Adipocyte (in vitro differentiated cells): ENCODE measurements around the gene CYP4F8.

Experiments used
- DNase-seq: peaks from one replicate; pipeline ENCODE4 v3.0.0-alpha.2; 2015; ENCODE audit warnings: low read depth
- H3K27me3 ChIP-seq: replicated peaks from 2 replicates; pipeline ENCODE4 v1.7.0; 2013; ENCODE audit warnings: mild to moderate bottlenecking, low read length, moderate library complexity; ENCODE audit not compliant: control insufficient read depth, insufficient read depth
- H3K36me3 ChIP-seq: 2 replicates; pipeline ENCODE4 v1.7.0; 2013; ENCODE audit warnings: low read length, mild to moderate bottlenecking, moderate library complexity; ENCODE audit not compliant: control insufficient read depth, insufficient read depth, severe bottlenecking
- H3K4me1 ChIP-seq: 2 replicates; pipeline ENCODE4 v1.7.0; 2013; ENCODE audit warnings: mild to moderate bottlenecking, low read length, moderate library complexity; ENCODE audit not compliant: control insufficient read depth, insufficient read depth
- H3K4me3 ChIP-seq: 2 replicates; pipeline ENCODE4 v1.7.0; 2013; ENCODE audit warnings: mild to moderate bottlenecking, low read length, moderate library complexity
- H3K9ac ChIP-seq: 2 replicates; pipeline ENCODE4 v1.7.0; 2013; ENCODE audit warnings: mild to moderate bottlenecking, low read length, moderate library complexity
- H3K9me3 ChIP-seq: 2 replicates; pipeline ENCODE4 v1.7.0; 2013; ENCODE audit warnings: mild to moderate bottlenecking, low read length, moderate library complexity; ENCODE audit not compliant: control insufficient read depth

CYP4F8 gene

DNA sequence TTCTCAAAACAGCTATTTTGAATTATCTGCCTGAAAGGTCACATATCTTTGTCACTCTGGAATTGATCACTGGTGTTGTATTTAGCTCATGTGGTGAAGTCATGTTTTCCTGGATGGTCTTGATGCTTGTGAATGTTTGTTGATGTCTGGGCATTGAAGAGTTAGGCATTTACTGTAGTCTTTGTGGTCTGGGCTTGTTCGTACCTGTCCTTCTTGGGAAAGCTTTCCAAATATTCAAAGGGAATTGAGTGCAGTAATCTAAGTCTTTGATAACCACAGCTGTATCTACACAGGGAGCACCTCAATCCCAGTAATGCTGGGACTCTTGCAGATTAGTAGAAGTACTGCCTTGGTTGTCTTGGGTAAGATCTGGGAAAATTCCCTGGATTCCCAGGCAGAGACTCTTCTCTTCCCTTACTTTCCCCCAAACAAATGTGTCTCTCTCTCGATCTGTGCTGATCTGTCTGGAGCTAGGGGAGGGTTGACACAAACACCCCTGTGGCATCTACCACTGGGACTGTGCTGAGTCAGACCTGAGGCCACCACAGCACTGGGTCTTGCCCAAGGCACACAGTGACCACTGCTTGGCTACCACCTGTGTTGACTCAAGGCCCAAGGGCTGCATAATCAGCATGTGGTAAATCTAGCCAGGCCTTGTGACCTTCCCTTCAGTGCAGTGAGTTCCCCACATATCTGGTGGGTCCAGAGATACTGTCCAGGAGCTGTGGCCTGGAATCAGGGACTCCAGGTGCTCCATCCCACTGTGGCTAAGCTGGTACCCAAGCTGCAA lies 20.2 kb downstream of the CYP4F8 start:
- Histone ChIP-seq H3K4me1 (no peaks in the 10 kb centered on the region), H3K9ac (no peak overlapping the region), H3K36me3 (no peaks in the 10 kb centered on the region), H3K9me3 (no peaks in the 10 kb centered on the region), H3K27me3 (peaks cover 11% of the 10 kb centered on the region), H3K4me3 (no peak overlapping the region)
- no peak for DNase-seq

- Histone ChIP-seq H3K4me3 (no peak overlapping the region), H3K27me3 (peaks cover 11% of the 10 kb centered on the region), H3K36me3 (no peaks in the 10 kb centered on the region), H3K4me1 (no peaks in the 10 kb centered on the region), H3K9me3 (no peaks in the 10 kb centered on the region), H3K9ac (no peak overlapping the region)
- no peak for DNase-seq
These were observed 21.0 kb downstream of the CYP4F8 start for GRCh38 chr19:15636026-15636425.

GRCh38 chr19:15639596-15639995 lies 24.6 kb downstream of the CYP4F8 start:
- H3K9me3 ChIP-seq, result no peaks in the 10 kb centered on the region
- no peaks in the 10 kb centered on the region for H3K36me3 ChIP-seq
- H3K9ac ChIP-seq, result no peak overlapping the region
- H3K4me3 ChIP-seq, result no peak overlapping the region
- H3K4me1 ChIP-seq, result no peaks in the 10 kb centered on the region
- no peak for DNase-seq
- H3K27me3 ChIP-seq, result peaks cover 18% of the 10 kb centered on the region

- DNase-seq, result peak; percentile 4
- no peaks in the 10 kb centered on the region for H3K4me1 ChIP-seq
- H3K4me3 ChIP-seq, result no peak within 1 kb of the TSS
- H3K9ac ChIP-seq, result no peak within 1 kb of the TSS
- no peaks in the 10 kb centered on the region for H3K36me3 ChIP-seq
- H3K27me3 ChIP-seq, result peaks cover 13% of the 10 kb centered on the region
- no peaks in the 10 kb centered on the region for H3K9me3 ChIP-seq
These were observed 25.4 kb downstream of the CYP4F8 start, which contains the start of gene CYP4F3 for GRCh38 chr19:15640294-15640903. CYP4F3 (plus strand) TSS chr19:15640897; CDS start chr19:15641416, 519 bp downstream.

DNA sequence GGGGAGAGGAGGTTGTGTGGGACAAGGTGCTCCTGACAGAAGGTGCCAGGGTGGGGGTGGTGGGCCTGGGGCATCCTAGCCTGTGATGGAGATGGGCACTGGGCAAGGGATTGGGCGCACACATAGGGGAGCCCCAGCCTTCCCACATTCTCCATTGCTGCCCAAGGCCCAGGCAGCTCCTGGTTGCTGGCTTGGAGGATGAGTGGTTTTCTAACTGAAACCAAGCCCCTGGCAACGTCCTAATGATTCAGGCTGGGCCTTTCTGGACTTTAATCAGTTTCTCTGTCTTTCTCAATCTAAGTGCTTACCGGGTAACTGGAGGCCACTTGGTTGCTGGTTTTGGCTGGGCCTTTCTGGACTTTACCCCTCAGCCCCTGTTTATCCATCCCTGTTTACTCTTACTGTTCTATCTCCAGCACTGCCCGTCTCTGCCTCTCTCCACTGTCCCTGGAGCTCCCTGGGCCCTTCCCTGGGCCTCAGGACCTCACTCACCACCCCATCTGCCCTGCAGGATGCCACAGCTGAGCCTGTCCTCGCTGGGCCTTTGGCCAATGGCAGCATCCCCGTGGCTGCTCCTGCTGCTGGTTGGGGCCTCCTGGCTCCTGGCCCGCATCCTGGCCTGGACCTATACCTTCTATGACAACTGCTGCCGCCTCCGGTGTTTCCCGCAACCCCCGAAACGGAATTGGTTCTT lies 26.0 kb downstream of the CYP4F8 start:
- Histone ChIP-seq H3K27me3 (peaks cover 13% of the 10 kb centered on the region), H3K4me1 (no peaks in the 10 kb centered on the region), H3K4me3 (no peak overlapping the region), H3K36me3 (no peaks in the 10 kb centered on the region), H3K9ac (no peak overlapping the region), H3K9me3 (no peaks in the 10 kb centered on the region)
- DNase-seq, result no peak

DNA sequence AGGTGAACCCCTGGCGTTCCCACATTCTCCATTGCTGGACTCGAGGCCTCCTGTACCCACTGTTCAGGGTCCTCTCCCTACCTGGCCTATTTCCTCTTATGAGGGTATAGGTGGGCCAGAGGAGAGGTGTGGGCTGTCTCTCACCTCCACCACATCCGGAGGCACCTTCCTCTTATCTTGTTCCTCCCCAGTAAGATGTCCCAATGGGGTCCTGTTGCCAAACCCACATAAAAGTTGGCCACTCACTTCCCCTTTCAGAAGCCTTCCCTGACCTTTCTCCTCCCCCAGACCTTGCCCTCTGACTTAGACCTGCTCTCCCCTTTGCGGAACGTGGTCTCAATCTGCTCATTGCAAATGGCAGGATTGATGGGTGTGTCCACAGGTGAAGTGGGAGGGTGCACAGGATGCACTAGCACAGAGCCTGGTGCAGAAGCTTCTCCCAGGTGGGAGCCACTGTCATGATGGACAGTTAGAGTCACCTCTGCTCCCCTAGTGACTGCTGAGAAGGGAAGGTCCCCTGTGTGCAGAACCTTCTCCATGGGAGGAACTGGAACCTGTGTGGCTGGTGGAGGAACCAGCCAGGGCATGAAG lies 27.0 kb downstream of the CYP4F8 start:
- Histone ChIP-seq H3K9me3 (no peaks in the 10 kb centered on the region), H3K9ac (no peak overlapping the region), H3K27me3 (peaks cover 13% of the 10 kb centered on the region), H3K4me1 (no peaks in the 10 kb centered on the region), H3K4me3 (no peak overlapping the region), H3K36me3 (no peaks in the 10 kb centered on the region)
- DNase-seq, result no peak

GRCh38 chr19:15642807-15643206 lies 27.8 kb downstream of the CYP4F8 start:
- H3K9me3 ChIP-seq, result peaks cover 1% of the 10 kb centered on the region
- no peaks in the 10 kb centered on the region for H3K4me1 ChIP-seq
- no peak for DNase-seq
- H3K9ac ChIP-seq, result no peak overlapping the region
- H3K27me3 ChIP-seq, result peaks cover 9% of the 10 kb centered on the region
- no peaks in the 10 kb centered on the region for H3K36me3 ChIP-seq
- H3K4me3 ChIP-seq, result no peak overlapping the region

GRCh38 chr19:15643387-15643786 lies 28.4 kb downstream of the CYP4F8 start:
- Histone ChIP-seq H3K4me1 (no peaks in the 10 kb centered on the region), H3K9ac (no peak overlapping the region), H3K9me3 (peaks cover 2% of the 10 kb centered on the region), H3K27me3 (peaks cover 9% of the 10 kb centered on the region), H3K36me3 (no peaks in the 10 kb centered on the region), H3K4me3 (no peak overlapping the region)
- no peak for DNase-seq

- H3K9ac ChIP-seq, result no peak overlapping the region
- no peaks in the 10 kb centered on the region for H3K36me3 ChIP-seq
- H3K4me3 ChIP-seq, result no peak overlapping the region
- peaks cover 9% of the 10 kb centered on the region for H3K27me3 ChIP-seq
- H3K4me1 ChIP-seq, result no peaks in the 10 kb centered on the region
- H3K9me3 ChIP-seq, result peaks cover 2% of the 10 kb centered on the region
- no peak for DNase-seq
These were observed 29.2 kb downstream of the CYP4F8 start for GRCh38 chr19:15644066-15644741.

GRCh38 chr19:15644816-15645215 lies 29.8 kb downstream of the CYP4F8 start:
- Histone ChIP-seq H3K9me3 (peaks cover 2% of the 10 kb centered on the region), H3K4me3 (no peak overlapping the region), H3K4me1 (no peaks in the 10 kb centered on the region), H3K9ac (no peak overlapping the region), H3K27me3 (peaks cover 6% of the 10 kb centered on the region), H3K36me3 (no peaks in the 10 kb centered on the region)
- no peak for DNase-seq

DNA sequence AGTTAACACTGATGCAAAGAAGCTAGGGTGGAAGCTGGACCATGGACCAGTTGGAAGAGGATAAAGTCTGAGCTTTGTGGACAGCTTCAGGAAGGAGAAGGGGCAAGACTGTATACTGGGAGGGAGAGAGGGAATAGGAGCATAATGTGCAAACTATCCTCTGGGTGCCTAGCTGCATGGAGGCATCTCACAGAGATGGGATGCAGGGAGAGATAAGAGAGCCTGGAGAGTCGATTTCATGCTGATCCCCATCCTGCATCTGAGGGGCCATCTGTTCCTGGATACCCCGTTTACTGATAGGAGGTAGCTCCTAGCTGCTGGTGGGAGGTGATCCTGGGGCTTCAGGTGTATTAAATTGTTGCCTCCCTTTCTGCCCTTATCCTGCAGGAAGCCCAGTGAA lies 34.5 kb downstream of the CYP4F8 start:
- no peaks in the 10 kb centered on the region for H3K4me1 ChIP-seq
- H3K4me3 ChIP-seq, result no peak overlapping the region
- peaks cover 6% of the 10 kb centered on the region for H3K27me3 ChIP-seq
- H3K36me3 ChIP-seq, result no peaks in the 10 kb centered on the region
- DNase-seq, result no peak
- peaks cover 2% of the 10 kb centered on the region for H3K9me3 ChIP-seq
- no peak overlapping the region for H3K9ac ChIP-seq
